Left lobe of liver (tissue), 2 donors: ENCODE data around the gene RBMXL2. TPM values are rescaled to one million over a fixed set of nuclear protein-coding genes. Genes with fewer than 3 reads are reported as not detected.

ENCODE experiments used
- ATAC-seq: fragments of 200-7000 bp; cut with Tn5 transposase; one replicate; pipeline ENCODE4 v1.9.1; 2020; ENCODE audit warnings: mild to moderate bottlenecking, moderate library complexity
- DNase-seq: peaks from one replicate; pipeline ENCODE4 v3.0.0-alpha.2; 2020; ENCODE audit warnings: low spot score
- total RNA-seq: library from RNA; stranded (reverse); gene quantifications from one replicate; pipeline ENCODE4 v1.2.1, GENCODE V29; 2021
- donor health status: DM: no; HTN: no; CAD: no; lungs with moderate emphysema.
- donor health status: DM: no; HTN: yes; CAD: no.

Gene RBMXL2
- total RNA-seq, result not detected

- DNase-seq (no peak), ATAC-seq (no peak)
Measured at GRCh38 chr11:7088921-7089320, at the start of gene RBMXL2. Gene RBMXL2, plus strand, starts transcription at chr11:7088998. Its CDS starts 123 bp downstream, at chr11:7089121.

GRCh38 chr11:7046474-7047175 is 42.2 kb upstream of the RBMXL2 start:
- DNase-seq (no peak), ATAC-seq (no peak)

GRCh38 chr11:7050191-7050590 is 38.6 kb upstream of the RBMXL2 start:
- ATAC-seq, result no peak
- no peak for DNase-seq

DNA sequence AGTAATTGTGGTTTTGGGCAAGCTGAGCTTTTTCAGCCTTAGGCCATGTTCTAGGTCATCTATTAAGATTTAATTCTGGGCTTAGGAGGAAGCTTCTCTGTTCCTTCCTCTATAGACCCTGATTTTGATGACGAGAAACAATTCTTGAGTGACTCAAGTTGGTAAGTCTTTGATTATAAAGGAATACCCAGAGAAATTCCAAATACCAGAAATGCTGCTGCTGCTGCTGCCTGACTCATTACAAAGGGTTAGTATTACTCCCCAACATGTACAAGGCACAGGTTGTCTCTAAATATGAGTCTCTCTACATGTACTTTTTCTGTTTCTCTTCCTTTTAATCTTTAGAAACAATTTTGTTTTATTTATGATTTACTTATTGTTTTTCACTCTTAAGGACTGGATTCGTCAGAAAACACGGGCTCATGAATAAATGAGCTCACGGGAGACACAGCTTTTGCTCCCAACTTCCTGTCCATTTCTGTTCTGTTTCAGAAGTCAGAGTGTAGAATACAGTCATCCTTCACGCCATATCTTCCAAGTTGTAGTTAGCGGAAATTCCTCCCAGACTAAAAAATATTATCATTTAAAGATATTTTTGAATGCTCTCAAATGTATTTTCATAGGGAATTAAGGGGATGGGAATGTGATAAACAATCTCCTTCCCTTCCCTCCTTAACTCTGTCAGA is 31.8 kb upstream of the RBMXL2 start:
- DNase-seq, result no peak
- no peak for ATAC-seq

- DNase-seq (no peak), ATAC-seq (no peak)
Measured at GRCh38 chr11:7057641-7058040, 31.2 kb upstream of the RBMXL2 start.

GRCh38 chr11:7060868-7061267 is 27.9 kb upstream of the RBMXL2 start:
- DNase-seq (no peak), ATAC-seq (no peak)

DNA sequence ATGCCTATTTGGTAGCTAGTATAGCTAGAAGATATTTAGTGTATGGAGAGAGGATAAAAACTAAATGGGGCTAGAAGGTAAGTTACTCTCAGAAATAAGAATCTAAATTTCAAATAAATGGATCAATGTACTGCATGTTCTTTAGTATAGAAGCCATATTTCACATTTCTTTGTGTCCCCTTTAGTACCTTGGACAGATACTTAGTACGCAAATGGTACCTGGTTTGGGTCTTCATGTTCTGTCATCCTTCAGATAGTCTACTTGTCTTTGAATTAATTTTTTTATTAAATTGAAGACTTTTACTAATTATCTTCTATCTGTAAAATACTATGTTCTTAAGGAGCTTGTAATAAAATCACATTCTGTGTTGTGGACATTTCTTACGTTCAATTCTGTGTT is 26.3 kb upstream of the RBMXL2 start:
- ATAC-seq, result no peak
- no peak for DNase-seq

DNA sequence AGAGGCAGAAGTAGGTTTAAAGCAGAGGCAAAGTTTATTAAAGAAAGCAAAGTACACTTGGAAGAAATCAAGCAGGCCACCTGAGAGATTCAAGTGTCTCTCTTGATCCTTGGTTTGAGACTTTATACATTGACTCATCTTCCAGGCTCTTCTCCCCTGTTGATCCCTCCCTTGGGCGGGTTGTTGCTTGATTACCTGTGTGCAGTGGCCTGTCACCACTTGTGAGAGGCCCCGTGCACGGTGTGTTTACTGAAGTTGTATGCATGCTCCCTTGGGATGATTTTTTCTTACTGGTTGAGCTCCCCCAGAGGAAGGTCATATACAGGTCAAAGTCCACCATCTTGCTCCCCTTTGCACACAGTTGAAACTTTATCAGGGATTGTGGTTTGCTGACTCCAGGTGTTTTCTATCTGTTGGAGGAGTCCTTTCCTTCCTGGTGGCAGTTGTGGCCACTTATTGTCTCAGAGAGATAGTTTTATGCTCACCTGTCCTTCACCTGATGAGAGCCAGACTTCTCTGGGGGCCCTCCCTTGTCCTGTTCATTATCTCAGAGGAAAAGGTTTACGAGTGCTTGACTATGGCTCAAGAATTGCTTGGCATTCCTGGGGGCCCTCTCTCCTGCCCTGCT is 16.3 kb upstream of the RBMXL2 start:
- no peak for ATAC-seq

DNA sequence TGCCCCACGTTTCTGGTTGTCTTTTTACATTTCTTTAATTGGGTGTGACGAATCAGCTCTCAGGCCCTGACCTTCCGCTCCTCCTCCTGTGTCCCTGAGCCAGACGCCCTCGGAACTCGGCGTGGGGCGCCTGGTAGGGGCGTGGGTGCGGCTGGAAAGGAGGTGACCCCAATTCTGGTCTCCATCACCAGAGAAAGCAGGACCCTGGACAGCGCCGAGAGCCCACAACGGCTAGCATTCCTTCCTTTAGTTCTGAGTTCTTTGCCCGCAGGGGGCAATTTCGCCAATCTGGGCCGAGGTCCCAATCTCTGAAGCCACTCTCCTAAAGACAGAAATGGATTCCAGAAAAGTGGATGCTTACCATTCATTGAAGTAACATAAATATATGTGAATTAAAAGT is 11.7 kb upstream of the RBMXL2 start:
- DNase-seq, result no peak
- no peak for ATAC-seq

More for the DNA sequence above, 16.3 kb upstream of the RBMXL2 start:
- no peak for DNase-seq

GRCh38 chr11:7079545-7080135 is 9.2 kb upstream of the RBMXL2 start:
- ATAC-seq, result no peak
- no peak for DNase-seq

DNA sequence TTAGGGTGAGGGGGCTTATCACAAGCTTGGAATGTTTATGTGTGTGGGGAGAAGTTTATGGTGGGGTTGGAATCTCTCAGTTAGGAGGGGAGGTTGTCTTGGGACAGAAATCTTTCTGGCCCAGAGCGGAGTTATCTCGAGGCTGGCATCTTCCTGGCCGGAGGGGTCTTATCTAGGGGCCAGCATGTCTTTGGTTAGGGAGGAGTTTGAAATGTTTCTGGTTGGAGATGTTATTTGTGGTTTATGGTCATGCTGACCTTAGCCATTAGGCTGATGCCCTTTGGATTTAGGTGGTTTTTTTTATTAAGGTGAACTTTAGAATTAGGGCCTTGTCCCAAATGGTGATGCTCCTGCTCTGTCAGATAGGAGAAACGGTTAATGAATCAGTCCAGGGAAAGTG is 7.9 kb upstream of the RBMXL2 start:
- ATAC-seq (no peak), DNase-seq (no peak)

DNA sequence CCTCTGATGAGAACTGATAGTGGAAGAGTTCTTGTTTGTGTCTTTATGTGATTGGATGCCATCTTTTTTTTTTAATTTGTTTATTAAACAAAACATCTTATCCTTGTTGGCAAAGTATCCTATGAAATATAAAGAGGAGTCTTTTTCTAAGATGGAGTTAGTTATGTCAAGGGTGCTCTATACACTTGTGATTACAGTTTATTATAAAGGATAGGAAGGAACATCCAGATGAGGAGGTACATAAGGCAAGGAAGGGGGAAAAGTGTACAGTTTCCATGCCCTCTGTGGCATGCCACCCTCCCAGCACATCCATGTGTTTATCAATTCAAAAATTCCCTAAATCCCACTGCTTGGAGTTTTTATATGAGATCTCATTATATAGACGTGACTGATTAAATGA is 7.4 kb upstream of the RBMXL2 start:
- ATAC-seq (no peak), DNase-seq (no peak)

DNA sequence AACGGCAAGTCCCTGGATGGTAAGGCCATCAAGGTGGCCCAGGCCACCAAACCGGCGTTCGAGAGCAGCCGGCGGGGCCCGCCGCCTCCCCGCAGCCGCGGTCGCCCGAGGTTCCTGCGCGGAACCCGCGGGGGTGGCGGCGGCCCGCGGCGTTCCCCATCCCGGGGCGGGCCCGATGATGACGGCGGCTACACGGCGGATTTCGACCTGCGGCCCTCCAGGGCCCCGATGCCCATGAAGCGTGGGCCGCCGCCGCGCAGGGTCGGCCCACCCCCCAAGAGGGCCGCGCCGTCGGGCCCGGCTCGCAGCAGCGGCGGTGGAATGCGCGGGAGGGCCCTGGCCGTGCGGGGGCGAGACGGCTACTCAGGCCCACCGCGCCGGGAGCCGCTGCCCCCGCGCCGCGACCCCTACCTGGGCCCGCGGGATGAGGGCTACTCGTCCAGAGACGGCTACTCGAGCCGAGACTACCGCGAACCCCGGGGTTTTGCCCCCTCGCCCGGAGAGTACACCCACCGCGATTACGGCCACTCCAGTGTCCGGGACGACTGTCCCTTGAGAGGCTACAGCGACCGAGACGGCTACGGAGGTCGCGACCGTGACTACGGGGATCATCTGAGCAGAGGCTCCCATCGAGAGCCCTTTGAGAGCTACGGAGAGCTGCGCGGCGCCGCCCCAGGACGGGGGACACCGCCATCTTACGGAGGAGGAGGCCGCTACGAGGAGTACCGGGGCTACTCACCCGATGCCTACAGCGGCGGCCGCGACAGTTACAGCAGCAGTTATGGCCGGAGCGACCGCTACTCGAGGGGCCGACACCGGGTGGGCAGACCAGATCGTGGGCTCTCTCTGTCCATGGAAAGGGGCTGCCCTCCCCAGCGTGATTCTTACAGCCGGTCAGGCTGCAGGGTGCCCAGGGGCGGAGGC is 792 bp downstream of the RBMXL2 start:
- ATAC-seq, result no peak
- DNase-seq, result no peak

- no peak for DNase-seq
- ATAC-seq, result peak; percentile 94
Measured at GRCh38 chr11:7098235-7098832, 9.5 kb downstream of the RBMXL2 start.

DNA sequence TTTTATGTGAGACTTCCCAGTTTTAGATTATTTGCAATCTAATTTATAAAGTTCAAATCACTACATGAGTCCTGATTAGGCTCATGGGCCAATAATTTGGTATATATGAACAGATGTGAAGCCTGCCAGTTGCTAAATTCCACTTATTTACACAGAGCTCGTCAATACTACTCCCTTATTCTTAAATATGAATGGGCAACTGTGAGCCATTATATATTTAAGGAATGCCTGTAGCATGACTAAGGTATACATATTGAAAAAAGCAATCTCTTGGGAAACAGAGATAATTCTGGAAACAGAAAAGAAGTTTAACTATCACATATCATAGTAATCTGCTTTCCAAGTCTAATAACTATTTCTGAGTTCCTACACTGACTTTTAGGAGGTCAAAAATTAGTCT is 27.0 kb downstream of the RBMXL2 start:
- ATAC-seq, result no peak

GRCh38 chr11:7116370-7116769 is 27.6 kb downstream of the RBMXL2 start:
- no peak for ATAC-seq
- no peak for DNase-seq

More for the DNA sequence above, 27.0 kb downstream of the RBMXL2 start:
- no peak for DNase-seq

DNA sequence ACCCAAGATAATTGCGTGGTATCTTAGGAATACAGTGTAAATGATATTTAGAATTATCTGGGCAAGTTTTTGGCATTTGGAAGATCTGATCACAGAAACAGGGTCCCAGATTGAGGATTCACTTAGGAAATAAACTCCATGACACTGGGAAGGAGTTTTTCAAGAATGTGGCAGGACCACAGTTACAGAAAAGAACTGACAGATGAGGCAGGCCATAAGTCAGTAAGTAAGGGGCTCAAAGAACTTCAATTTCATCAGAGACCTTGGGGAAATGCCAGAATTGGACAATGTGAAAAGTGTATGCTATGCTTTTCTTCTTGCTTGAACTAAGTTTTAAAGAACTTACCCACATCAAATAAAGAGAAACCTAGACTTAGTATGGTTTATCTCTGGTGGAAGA is 49.3 kb downstream of the RBMXL2 start:
- ATAC-seq, result no peak
- DNase-seq, result no peak
